ENCODE measurements around the gene RABL2B. TPM values are rescaled to one million over a fixed set of nuclear protein-coding genes. Genes with fewer than 3 reads are reported as not detected.
"Not testable (repeated sequence)": the region's sequence is repeated elsewhere in the genome, so short reads cannot be mapped to it uniquely, and the experiment has no call there.

RABL2B gene
- total RNA-seq, 1 experiment from 2014 or later: 19.0 TPM

DNA sequence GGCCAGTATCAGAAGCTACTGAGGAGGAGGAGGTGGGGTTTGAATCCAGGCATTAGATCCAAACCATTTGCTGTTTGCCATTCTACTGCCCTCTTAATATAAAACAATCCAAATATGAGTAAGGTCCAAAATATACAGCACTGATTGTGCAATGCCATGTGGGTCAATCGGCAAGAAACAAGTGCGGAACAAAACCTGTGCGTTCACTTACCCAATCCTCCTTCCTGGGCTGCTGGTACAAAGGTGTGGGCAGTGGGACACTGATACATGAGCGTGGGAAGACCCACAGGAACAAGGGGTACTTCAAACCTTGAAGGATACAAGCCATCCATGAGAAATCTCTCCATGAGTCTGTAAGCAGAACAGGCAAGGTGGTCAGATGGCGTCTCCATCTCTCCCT is 5.8 kb downstream of the RABL2B start:
- H2AK5ac ChIP-seq (ENCODE audit: insufficient read length, low read length); H2BK12ac ChIP-seq (ENCODE audit: insufficient read length, low read depth, low read length); H3K27me3 ChIP-seq (ENCODE audit: insufficient read depth, low read length); H4K91ac ChIP-seq (ENCODE audit: insufficient read length, low read depth, low read length); H4K5ac ChIP-seq (ENCODE audit: insufficient read length, low read depth, low read length); H3K79me1 ChIP-seq (ENCODE audit: insufficient read depth, low read depth, low read length, poor library complexity, severe bottlenecking); H4K8ac ChIP-seq (replicated peaks; ENCODE audit: insufficient read length, low read depth, low read length); H3K27ac ChIP-seq (ENCODE audit: insufficient read length, low read depth, low read length); H3K14ac ChIP-seq (ENCODE audit: insufficient read depth, low read length); H2BK5ac ChIP-seq (ENCODE audit: insufficient read length, low read length); H3T11ph ChIP-seq (ENCODE audit: low read length); H3K4me1 ChIP-seq (ENCODE audit: insufficient read depth, low read length); H2BK120ac ChIP-seq (ENCODE audit: low read depth, low read length, poor library complexity, severe bottlenecking); H3K23ac ChIP-seq (ENCODE audit: insufficient read length, low read depth, low read length); DNase-seq; H2BK15ac ChIP-seq (ENCODE audit: low read depth, low read length); H2AFZ ChIP-seq (ENCODE audit: low read length); H3K9ac ChIP-seq (ENCODE audit: extremely low read depth, insufficient read length, low read length); H4K20me1 ChIP-seq (ENCODE audit: control insufficient read depth, insufficient read depth, insufficient read length); H3K9me3 ChIP-seq (ENCODE audit: control insufficient read depth, low read depth, low read length); H3K18ac ChIP-seq (ENCODE audit: insufficient read length, low read depth, low read length); H3K4me1 Mint-ChIP-seq; H3K27me3 Mint-ChIP-seq (ENCODE audit: low read depth); H3K79me2 ChIP-seq (ENCODE audit: insufficient read depth, low read length); H3K4me3 Mint-ChIP-seq; H3K4me2 ChIP-seq (ENCODE audit: insufficient read depth, insufficient read length, low read length); H3K9me3 Mint-ChIP-seq; H3K23me2 ChIP-seq (ENCODE audit: insufficient read length, low read depth, low read length, poor library complexity, severe bottlenecking); H3K56ac ChIP-seq (ENCODE audit: insufficient read length, low read depth, low read length); H3K27ac Mint-ChIP-seq; H3K36me3 Mint-ChIP-seq (ENCODE audit: insufficient read depth in 1 of 3, low read depth in 3 of 3); H2BK20ac ChIP-seq (ENCODE audit: low read depth, low read length, poor library complexity, severe bottlenecking); H3K4ac ChIP-seq (ENCODE audit: low read depth, low read length): not testable (repeated sequence)
- WGBS (ENCODE audit: extremely low coverage, insufficient read length, low lambda C conversion rate): no CpG with 5 or more reads among the region's 5 CpGs
